GM12801 (cell line): ENCODE data around the gene SLFN14.

ENCODE experiments used
- CTCF ChIP-seq: IDR thresholded peaks from one replicate; pipeline ENCODE4 v1.5.1; 2011; ENCODE audit warnings: control low read depth; ENCODE audit not compliant: insufficient read length; ENCODE audit errors: extremely low read depth

SLFN14 gene

DNA sequence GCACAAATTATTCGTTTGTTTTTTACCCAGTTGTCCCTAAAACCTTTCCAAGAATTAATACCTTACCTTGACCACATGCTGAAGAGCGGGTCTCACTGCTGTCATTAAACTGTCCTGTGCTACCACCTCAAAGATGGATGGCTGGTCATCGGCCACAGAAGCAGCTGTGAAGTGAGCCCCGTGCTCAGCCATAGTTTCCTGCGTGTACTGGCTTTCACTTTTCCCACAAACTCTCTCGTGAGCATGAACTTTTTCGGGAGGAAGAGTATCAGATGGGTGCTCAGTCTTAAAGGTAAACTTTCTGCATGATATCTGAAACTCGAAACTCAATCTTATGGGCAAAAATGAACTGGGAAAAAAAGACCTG, 17.2 kb upstream of the SLFN14 start:
- TF ChIP-seq CTCF = no peak

DNA sequence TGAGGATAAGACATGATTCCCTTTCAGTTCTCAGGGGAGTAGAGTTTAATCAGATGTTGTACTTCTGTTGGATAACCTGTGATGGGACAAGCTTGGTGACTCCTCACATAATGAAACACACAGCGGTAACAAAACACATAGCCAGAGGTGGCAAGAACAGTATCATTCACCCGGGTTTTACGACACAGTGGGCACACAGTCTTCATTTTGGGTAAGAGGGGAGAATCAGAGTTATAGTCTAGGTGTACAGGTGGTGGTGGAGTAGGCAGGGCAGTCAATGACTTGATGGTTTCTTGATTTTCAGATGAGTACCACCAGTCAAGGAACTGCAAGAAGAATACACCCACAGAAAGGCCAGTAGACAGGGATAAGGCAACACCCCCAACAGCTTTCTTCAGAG, 15.1 kb upstream of the SLFN14 start:
- no peak for TF ChIP-seq CTCF

DNA sequence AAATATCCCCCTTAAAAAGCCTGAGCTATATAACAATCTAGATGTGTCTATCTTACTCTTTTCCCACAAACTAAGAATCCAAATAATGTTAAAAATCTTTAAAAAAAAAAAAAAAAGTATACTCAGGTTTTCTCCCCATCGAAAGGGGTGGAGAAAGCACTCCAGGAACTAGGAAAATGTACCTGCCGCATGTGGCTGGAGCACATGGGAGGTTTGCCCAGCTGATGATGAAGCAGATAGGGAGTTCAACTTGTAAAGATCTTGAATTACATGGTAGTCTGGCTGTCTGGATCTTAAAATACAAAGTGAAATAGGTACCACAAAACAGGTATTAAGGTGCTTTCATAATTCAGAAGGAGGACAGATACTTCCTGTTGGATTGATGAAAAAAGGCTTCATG, 8.8 kb upstream of the SLFN14 start:
- no peak for TF ChIP-seq CTCF

GRCh38 chr17:35568561-35568960, 7.9 kb upstream of the SLFN14 start:
- TF ChIP-seq CTCF = no peak

GRCh38 chr17:35566968-35567367, 6.3 kb upstream of the SLFN14 start:
- TF ChIP-seq CTCF = no peak

DNA sequence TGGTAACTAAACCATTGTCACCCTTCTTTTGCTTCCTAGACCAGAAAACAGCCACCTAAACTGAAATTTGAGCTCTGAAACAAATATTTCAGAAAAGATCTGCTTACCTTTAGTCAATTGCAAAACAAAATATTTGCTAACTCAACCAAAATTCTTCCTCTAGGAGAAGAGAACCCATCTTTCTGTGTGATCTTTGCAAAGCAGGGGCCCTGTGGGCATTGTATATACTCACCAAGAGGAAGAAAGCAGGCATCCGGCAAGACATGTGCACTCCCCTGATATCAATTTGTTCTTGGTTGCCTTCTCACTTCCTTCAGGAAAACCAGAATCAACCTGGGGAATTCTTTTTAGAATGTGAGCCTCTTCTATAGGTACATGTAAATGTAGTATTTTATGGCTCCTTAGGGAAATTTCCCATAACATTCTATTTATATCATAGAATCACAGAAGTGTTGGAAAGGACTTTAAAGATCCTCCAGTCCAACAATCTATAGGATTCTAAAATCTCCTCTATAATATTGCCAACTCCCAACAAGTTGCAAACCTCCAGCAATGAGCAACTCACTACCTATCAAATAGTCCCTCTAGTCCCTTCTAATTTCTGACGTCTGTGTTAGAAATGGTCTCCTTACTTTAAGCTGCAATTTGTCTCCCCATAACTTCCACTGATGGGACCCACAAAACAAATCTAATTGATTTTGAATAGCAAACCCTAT, 966 bp downstream of the SLFN14 start:
- TF ChIP-seq CTCF = no peak

GRCh38 chr17:35557353-35557752, 3.3 kb downstream of the SLFN14 start:
- TF ChIP-seq CTCF = no peak
